AG09319 (cell line): Measurements from ENCODE around the gene SMTN.

Experiments used
- DNase-seq: peaks from one replicate; pipeline ENCODE4 v3.0.0-alpha.2; 2010; ENCODE audit warnings: low read depth; ENCODE audit errors: extremely low read depth
- TF ChIP-seq, protein P1 (sequence below): IDR thresholded peaks from 2 replicates; pipeline ENCODE4 v1.5.1; 2011; ENCODE audit warnings: low read depth, mild to moderate bottlenecking, inconsistent platforms, low read length, moderate library complexity

SMTN gene

DNA sequence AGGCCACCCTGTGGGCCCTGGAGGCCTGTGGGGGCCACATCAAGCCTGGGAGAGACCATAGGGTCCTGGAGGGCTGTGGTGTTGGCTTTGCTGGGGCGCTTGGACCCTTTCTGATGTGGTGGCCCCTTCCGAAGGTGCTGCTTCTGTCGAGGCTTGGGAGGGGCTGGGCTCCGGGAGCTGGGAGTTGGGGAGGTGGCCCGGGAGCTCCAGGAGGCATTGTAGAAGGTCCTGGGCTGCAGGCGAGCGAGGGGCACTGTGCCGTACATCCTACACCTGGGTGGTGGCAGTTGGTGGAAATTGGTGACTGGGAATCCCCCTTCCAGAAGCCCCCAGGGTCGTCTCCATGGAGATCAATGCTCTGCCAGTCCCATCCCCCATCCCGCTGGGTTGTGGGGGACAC is 56.6 kb downstream of the SMTN start:
- TF ChIP-seq, protein P1, sequence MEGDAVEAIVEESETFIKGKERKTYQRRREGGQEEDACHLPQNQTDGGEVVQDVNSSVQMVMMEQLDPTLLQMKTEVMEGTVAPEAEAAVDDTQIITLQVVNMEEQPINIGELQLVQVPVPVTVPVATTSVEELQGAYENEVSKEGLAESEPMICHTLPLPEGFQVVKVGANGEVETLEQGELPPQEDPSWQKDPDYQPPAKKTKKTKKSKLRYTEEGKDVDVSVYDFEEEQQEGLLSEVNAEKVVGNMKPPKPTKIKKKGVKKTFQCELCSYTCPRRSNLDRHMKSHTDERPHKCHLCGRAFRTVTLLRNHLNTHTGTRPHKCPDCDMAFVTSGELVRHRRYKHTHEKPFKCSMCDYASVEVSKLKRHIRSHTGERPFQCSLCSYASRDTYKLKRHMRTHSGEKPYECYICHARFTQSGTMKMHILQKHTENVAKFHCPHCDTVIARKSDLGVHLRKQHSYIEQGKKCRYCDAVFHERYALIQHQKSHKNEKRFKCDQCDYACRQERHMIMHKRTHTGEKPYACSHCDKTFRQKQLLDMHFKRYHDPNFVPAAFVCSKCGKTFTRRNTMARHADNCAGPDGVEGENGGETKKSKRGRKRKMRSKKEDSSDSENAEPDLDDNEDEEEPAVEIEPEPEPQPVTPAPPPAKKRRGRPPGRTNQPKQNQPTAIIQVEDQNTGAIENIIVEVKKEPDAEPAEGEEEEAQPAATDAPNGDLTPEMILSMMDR: no peak
- no peak for DNase-seq

DNA sequence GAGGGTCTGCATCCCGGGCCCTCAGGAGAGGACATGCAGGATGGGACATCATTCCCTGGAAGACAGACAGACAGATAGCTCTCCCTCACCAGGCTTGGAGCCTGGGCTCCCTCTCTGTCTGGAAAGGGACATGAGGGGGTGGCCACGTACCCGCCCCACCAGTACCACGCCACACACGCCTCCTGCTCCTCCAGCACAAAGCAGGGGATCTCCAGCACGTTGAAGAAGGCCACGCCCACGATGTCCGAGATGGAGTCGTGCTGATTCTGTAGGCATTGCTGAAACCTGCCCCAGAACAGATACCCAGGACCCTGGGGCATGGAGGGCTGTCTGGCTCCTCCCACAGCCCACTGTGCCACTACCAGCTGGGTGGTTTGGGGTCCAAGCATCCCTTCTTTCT is 57.0 kb downstream of the SMTN start:
- TF ChIP-seq, protein P1: no peak
- no peak for DNase-seq

DNA sequence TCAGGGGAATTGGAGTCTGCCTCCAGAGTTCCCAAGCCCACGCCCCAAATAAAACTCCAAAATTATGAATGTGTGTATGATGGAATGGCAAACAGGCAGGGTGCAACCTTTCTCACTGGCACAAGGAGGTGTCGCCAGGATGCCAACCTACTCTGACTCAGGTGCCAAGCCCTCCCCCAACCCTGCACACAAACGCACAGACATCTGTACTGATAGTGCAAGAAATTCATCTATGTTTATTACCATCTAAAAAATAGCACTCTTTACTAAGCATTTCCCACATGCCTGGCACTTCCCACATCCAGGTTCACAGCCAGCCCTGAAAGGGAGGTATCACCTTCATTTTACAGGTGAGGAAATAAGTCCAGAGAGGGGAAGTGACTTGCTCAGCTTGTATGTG is 57.9 kb downstream of the SMTN start:
- no peak for DNase-seq
- TF ChIP-seq, protein P1: no peak

DNA sequence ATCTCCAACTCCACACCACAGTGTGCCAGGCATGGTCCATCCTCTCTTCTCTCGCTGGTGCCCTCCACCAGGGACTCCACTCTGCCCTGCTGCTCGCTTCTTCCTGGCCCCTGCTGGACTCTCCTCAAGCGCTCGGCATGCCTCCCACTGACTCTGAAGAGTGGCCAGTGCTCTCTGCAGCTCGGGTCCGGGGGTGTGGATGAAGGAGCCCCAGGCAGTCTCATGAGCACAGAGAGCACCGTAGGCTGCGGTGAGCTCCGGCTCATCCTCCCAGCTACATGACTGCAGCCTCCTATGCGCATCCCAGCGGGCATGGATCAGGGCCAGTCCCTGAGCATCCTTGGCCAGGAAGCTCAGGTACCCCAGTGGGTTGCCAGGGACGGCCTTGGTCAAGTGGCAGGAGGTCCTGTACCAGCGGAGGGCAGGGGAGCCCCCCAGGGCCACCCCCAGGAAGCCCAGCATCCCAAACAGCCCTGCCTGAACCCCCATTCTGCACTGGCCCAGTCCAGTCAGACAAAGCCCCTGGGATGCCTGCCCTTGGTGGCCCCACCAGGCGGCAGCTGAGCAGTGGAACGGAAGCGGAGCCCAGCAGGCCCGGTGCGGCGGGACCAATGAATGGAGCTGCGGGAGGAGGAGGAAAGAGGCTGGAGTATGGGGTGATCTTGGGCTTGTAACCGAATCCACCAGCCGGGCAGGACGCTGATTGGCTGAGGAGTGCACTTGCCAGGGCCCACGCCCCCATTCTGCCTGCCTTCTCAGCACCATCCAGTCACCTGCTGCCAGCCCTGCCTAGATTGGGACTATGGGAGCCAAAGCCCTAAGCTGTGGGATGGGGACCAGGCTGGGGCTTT is 59.0 kb downstream of the SMTN start, which contains the start of gene PLA2G3:
Gene PLA2G3, minus strand, starts transcription at position 643 of the 851 bp plus-strand sequence. Its CDS starts 154 bp downstream, at position 489.
- DNase-seq: no peak
- TF ChIP-seq, protein P1: no peak; the same call in none of the 2 replicates

DNA sequence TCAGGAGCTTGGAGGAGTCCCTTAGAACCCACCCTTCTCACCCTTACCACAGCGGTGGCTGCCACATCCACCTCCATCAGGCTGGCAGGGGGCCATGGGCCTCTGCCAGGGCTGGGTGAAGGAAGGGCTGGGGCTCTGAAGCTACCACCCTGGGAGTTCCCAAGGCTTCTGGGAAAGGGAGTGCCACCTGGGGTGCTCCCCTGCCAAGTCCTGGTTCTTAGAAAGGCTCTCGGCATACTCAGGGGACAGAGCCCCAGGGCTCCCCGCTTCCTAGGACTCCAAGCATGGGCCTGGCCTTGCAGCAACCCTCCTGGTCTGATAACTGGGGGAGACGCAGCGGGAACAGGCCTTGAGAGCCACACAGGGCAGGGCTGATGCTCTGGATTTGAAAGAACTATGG is 59.6 kb downstream of the SMTN start:
- DNase-seq: no peak
- TF ChIP-seq, protein P1: no peak

DNA sequence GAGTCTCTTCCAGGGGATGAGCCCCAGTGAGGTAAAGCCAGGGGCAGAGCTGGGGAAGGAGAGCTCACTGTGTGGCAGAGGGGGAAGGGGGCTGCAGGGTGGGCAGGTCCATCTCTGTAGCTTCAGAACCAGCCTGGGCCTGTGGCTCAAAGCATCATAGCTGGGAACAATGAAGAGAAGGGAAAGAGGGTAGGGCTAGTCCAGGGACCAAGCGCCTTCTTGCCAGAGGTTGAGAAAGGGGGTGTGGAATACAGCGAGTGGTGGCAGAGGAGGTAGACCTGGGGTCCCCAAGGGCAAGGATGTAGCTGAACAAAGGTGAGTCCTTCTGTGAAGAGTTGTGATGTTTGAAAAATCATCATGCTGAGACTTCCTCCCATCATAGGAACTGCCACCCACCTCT is 60.4 kb downstream of the SMTN start:
- TF ChIP-seq, protein P1: no peak
- DNase-seq: no peak

DNA sequence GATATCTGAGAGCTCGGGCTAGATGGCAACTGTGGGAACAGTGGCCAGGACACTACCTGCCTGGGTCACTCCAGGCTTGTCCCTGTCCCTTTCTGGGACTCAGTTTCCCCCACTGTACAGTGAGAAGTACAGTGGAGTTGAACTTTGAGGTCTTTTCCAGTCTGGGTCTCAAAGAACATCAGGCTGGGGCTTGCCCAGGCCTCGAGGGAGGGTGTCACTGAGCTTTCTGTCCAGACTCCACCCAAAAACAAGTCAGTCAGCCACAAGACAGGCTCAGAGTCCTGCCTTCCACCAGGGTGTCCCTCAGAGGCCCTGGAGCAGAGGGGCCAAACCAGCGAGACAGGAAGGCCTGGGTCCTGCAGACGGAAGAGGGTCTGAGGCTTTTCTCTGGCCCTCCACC is 61.2 kb downstream of the SMTN start:
- no peak for DNase-seq
- TF ChIP-seq, protein P1: no peak
